Measurements from ENCODE around the gene SINHCAF. TPM values are rescaled to one million over a fixed set of nuclear protein-coding genes. Genes with fewer than 3 reads are reported as not detected.

Gene SINHCAF
- total and polyA plus RNA-seq, 2 of the 8 experiments (the other 6 are each of a cell fraction or from before 2014, with no cell fraction given) = 138 to 576 TPM

Small RNAs within 50 kb of the gene (small RNA-seq; reads per million reads assigned to genes)
- gene AC024940.4 (ENCODE audit: insufficient read depth) = not detected
- gene AC024940.5 (ENCODE audit: insufficient read depth) = not detected
- gene MREGP1 (ENCODE audit: insufficient read depth) = not detected
- gene RF00026 (ENCODE audit: insufficient read depth) = not detected
